LNCAP (cell line): ENCODE data around the gene SLC10A6.

ENCODE experiments used
- TF ChIP-seq, protein P1 (sequence below): fragments of 450-650 bp; IDR thresholded peaks from 2 replicates; pipeline ENCODE4 v1.5.1; 2017; ENCODE audit warnings: mild to moderate bottlenecking

Gene SLC10A6

DNA sequence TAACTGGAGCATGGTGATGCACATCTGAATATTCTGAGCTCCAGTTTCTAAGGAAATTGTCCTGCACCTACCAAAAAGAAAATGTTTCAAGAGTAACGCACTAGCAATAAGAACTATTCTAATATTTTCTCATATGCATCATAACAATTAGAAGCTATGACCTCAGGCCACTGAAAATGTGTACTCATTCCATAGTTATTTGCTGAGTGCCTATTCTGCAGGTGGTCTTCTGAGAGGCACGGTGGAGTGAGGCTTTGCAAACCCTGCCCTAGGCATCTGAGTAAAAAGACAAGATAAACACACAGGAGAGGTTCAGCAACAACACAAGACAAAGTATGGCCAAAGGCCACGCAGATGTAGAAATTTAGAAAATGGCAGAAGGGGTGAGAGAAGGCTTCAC lies 23.7 kb downstream of the SLC10A6 start:
- TF ChIP-seq, protein P1, sequence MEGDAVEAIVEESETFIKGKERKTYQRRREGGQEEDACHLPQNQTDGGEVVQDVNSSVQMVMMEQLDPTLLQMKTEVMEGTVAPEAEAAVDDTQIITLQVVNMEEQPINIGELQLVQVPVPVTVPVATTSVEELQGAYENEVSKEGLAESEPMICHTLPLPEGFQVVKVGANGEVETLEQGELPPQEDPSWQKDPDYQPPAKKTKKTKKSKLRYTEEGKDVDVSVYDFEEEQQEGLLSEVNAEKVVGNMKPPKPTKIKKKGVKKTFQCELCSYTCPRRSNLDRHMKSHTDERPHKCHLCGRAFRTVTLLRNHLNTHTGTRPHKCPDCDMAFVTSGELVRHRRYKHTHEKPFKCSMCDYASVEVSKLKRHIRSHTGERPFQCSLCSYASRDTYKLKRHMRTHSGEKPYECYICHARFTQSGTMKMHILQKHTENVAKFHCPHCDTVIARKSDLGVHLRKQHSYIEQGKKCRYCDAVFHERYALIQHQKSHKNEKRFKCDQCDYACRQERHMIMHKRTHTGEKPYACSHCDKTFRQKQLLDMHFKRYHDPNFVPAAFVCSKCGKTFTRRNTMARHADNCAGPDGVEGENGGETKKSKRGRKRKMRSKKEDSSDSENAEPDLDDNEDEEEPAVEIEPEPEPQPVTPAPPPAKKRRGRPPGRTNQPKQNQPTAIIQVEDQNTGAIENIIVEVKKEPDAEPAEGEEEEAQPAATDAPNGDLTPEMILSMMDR: no peak

DNA sequence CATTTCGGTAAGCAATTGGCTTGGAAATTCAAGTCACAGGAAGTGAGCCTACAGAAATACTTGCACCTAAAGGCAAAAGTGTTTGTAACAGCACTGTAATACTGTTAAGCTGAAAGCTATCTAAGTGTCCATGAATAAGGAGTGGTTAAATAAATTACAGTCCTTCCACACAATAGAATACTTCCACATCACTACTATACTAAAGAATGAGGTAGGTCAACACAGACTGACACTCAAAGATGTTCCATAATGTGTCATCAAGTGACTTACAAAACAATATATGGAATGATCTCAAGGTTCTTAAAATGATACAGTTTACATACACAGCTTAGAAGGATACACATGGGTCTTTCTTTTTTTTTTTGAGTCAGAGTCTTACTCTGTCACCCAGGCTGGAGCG lies 27.0 kb downstream of the SLC10A6 start:
- TF ChIP-seq, protein P1: no peak

DNA sequence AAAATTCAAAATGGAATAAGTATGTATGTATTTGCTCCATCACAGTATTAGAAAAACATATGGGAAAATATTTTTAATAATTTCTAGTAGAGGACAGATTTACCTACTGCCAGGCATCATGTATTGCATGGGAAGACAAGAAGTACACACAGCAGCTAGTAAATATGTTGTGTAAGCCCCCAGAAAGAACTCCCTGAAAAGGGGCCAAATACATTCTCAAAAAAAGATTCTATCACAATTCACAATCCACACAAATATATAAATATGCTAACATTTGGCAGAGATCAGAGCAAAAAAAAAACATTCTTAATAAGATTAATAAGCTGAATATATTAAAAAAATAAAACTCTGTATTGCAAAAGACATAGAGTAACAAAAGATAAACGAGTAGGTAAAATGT lies 28.0 kb downstream of the SLC10A6 start:
- TF ChIP-seq, protein P1: no peak

DNA sequence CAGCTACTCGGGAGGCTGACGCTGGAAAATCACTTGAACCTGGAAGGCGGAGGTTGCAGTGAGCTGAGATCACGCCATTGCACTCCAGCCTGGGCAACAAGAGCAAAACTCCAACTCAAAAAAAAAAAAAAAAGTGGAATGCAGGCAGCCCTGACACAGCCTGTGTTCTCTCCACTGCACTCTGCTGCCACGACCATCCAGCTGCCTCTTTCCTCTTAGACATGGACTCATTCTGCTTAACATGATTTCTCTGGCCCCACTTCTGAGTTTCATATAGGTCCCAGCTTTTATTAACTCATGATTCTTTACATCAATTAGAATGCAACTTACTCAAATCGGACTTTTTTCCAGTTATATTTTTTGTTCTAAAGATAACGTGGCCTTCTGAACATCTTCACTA lies 29.6 kb downstream of the SLC10A6 start:
- TF ChIP-seq, protein P1: no peak

DNA sequence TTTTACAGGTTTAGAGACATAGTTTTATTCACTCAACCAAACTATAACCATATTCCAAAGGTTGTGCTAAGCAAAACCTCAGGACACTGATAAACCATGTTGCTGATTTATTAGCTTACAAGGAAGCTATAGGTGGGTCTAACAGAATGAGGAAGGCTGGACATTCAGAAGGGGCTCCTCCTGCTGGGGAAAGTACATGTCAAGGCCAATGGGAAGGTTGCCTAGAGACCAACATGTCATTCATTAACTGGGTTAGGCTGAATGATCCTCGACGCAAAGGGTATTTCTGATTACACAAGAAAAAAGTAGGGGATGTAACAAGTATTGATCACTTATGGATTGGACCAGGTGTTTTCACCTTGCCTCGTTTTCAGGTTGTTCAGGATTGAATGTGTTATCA lies 30.3 kb downstream of the SLC10A6 start:
- TF ChIP-seq, protein P1: no peak

DNA sequence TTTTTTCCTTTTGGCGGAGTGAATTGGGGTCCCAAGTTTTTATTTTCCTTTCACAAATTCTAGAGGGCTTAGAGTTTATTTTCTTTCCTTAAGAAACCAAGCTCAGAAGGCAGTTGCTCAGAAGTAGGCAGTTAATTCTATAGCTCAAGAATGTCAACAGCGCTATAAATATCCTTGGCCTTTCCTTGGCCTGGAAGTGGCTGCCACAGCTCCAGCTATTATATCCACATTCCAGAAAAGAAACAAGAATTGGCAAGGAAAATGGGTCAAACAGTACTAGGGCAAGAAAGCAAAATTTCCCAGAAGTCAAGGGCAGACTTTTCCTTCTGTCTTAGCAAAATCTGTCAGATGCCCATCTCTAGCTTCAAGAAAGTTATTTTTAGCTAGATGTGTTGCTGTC lies 31.0 kb downstream of the SLC10A6 start:
- TF ChIP-seq, protein P1: no peak

DNA sequence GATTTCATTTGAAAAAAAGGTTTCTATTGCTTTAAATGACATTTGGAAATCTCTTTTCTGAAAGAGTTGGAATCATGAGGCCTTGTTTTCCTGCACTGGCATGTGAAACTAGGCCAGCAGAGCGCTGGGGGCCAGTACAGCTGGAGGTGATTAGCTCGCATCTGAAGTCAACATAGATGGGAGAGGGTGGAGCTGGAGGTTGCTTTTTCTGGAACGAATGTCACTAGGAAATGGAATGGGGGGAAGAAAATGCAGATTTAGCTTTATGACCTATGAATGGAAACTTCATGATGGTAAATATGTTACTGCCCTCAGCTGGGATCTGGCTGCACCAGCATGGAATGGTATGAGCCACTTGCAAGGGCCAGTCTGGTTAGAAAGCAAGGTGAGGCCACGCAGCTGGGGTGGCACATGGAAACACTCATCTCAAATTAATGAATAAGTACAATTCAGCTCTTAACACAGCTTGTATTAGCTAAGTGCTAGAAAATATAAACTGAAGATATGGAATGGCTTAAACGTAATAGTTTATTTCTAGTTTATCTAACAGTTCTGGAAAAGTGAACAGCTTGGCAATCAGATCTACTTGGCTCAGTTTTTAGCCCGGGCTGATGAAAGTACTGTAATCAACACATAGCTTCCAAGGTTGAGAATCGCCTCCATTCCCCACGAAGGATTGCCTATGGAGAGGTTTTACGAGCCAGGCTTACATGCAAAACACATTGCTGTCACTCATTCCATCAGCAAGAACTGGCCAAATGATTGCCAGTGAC lies 32.5 kb downstream of the SLC10A6 start:
- TF ChIP-seq, protein P1: no peak

DNA sequence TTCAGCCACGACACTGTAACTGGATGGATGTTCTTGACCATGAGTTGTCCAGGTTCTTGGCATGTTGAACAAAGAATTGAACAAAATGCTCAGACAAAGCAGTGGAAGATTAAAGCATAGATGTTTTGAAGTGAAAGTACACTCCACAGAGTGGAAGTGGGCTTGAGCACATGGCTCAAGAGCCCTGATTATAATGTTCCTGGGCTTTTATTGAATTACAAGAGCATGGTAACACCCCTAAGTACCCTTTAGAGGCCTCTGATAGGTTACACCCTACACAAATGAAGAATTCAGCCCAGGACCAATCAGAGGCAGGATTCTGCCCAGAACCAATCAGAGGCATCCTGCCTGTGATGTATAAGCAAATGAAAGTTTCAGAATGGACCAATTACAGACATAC lies 33.5 kb downstream of the SLC10A6 start:
- TF ChIP-seq, protein P1: no peak
